ENCODE measurements around the gene CHAD.
"Not testable (repeated sequence)": the region's sequence is repeated elsewhere in the genome, so short reads cannot be mapped to it uniquely, and the experiment has no call there.

CHAD gene

DNA sequence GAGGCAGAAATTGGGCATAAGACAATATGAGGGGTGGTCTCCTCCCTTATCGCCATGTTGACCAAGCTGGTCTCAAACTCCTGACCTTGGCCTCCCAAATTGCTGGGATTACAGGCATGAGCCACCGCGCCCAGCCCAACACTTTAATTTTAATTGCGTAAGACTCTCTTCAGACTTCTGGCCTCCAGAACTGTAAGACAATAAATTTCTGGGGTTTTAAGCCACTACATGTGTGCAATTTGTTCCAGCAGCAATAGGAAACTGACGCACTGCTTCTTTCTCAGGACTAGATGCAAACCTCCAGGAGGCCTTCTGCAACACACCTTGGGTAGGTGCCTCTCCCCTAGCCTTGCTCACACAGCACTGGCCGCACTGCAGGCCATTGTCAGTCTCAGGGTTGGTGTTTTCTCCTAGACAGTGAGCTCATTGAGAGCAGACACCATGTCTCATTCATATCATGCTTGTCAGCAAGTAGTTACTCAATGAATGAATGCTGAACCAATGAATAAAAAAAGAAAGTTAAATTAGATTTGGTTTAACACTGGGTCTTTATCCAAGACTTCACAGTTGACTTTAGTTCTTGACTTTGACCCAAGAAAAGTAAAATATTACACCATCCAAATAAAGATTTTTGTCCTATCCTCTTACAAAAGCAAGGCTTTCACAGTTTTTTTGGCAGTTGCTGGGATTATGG is 48.1 kb downstream of the CHAD start:
- H3F3A ChIP-seq (ENCODE audit: insufficient read depth): peaks cover 6% of the 10 kb centered on the region
- peak overlapping the region; percentile 38 for H3K4me3 ChIP-seq (ENCODE audit: insufficient read depth, low read length, poor library complexity, severe bottlenecking)
- no peaks in the 10 kb centered on the region for H3K27me3 ChIP-seq (ENCODE audit: low read length)
- H3K9me2 ChIP-seq (replicated peaks; ENCODE audit: insufficient read depth, low read length): no peaks in the 10 kb centered on the region
- H2AFZ ChIP-seq (ENCODE audit: low read depth, low read length, severe bottlenecking): peak overlapping the region; percentile 90
- H3K4me2 ChIP-seq (ENCODE audit: low read depth, low read length, poor library complexity, severe bottlenecking): peak overlapping the region; percentile 64
- TF ChIP-seq EZH2phosphoT487 (conservative IDR thresholded peaks at IDR 0.05; ENCODE audit: low read length): no peak
- H4K20me1 ChIP-seq (ENCODE audit: low read depth, low read length): no peaks in the 10 kb centered on the region
- H3K79me2 ChIP-seq (ENCODE audit: insufficient read depth, low read length): no peaks in the 10 kb centered on the region
- H3K36me3 ChIP-seq (ENCODE audit: low read length): no peaks in the 10 kb centered on the region
- H3K9me3 ChIP-seq (ENCODE audit: insufficient read depth, low read length): no peaks in the 10 kb centered on the region
- H3K27ac ChIP-seq (ENCODE audit: low read depth, low read length): peak overlapping the region; percentile 72; the same call in 1 of the 2 replicates
- peak overlapping the region; percentile 44 for H3K9ac ChIP-seq (ENCODE audit: low read length)

DNA sequence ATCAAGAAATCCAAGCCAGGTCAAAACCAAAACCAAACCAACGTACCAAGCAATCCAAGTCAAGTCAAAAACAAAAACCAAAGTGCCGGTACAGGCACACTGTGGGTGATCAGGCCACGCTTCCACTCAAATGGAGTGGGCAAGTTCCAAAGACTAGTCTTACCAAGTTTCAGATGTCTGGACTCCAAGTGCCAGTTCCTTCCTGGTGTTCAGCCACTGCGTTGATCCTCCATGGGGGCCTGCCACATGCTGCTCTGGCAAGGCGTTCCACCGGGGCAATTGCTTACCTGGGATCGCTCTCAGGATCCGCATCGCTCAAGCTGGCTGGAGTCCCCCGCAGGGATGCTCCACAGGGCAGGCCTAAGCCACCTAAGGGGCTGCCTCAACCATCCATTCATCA is 49.1 kb downstream of the CHAD start:
- H3K9ac ChIP-seq (ENCODE audit: low read length); H3K9me3 ChIP-seq (ENCODE audit: insufficient read depth, low read length); H3F3A ChIP-seq (ENCODE audit: insufficient read depth); H3K9me2 ChIP-seq (replicated peaks; ENCODE audit: insufficient read depth, low read length); H3K27ac ChIP-seq (ENCODE audit: low read depth, low read length); H2AFZ ChIP-seq (ENCODE audit: low read depth, low read length, severe bottlenecking); H4K20me1 ChIP-seq (ENCODE audit: low read depth, low read length); H3K79me2 ChIP-seq (ENCODE audit: insufficient read depth, low read length); H3K27me3 ChIP-seq (ENCODE audit: low read length); H3K4me2 ChIP-seq (ENCODE audit: low read depth, low read length, poor library complexity, severe bottlenecking); H3K36me3 ChIP-seq (ENCODE audit: low read length); H3K4me3 ChIP-seq (ENCODE audit: insufficient read depth, low read length, poor library complexity, severe bottlenecking): not testable (repeated sequence)

DNA sequence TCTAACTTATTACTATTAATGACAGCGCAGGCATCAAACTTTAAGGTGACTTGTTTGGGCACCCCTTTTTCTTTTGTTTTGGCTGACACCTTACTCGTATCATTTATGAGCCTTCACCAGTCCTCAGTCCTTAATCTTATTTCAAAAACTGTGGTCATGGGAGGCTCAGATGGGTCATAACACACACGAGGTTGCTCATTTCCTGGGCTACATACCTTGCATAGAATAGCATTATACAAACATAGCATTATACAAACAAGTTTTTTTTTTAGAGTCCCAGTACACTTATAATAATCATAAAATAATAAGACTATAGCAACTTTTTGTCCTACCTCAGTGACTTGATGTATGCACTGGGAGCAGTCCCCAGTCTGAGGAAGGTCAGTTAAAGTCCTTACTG is 53.9 kb downstream of the CHAD start:
- Histone ChIP-seq H3K9me3 (ENCODE audit: insufficient read depth, low read length) (no peaks in the 10 kb centered on the region), H3F3A (ENCODE audit: insufficient read depth) (no peaks in the 10 kb centered on the region), H3K9ac (ENCODE audit: low read length) (no peak overlapping the region), H3K36me3 (ENCODE audit: low read length) (no peaks in the 10 kb centered on the region), H3K4me2 (ENCODE audit: low read depth, low read length, poor library complexity, severe bottlenecking) (no peak overlapping the region), H3K9me2 (replicated peaks; ENCODE audit: insufficient read depth, low read length) (no peaks in the 10 kb centered on the region), H3K4me3 (ENCODE audit: insufficient read depth, low read length, poor library complexity, severe bottlenecking) (no peak overlapping the region), H2AFZ (ENCODE audit: low read depth, low read length, severe bottlenecking) (no peak overlapping the region), H3K27ac (ENCODE audit: low read depth, low read length) (no peak overlapping the region), H3K79me2 (ENCODE audit: insufficient read depth, low read length) (no peaks in the 10 kb centered on the region), H3K27me3 (ENCODE audit: low read length) (no peaks in the 10 kb centered on the region), H4K20me1 (ENCODE audit: low read depth, low read length) (no peaks in the 10 kb centered on the region)
- TF ChIP-seq EZH2phosphoT487 (conservative IDR thresholded peaks at IDR 0.05; ENCODE audit: low read length): no peak
- TF ChIP-seq, protein P1, sequence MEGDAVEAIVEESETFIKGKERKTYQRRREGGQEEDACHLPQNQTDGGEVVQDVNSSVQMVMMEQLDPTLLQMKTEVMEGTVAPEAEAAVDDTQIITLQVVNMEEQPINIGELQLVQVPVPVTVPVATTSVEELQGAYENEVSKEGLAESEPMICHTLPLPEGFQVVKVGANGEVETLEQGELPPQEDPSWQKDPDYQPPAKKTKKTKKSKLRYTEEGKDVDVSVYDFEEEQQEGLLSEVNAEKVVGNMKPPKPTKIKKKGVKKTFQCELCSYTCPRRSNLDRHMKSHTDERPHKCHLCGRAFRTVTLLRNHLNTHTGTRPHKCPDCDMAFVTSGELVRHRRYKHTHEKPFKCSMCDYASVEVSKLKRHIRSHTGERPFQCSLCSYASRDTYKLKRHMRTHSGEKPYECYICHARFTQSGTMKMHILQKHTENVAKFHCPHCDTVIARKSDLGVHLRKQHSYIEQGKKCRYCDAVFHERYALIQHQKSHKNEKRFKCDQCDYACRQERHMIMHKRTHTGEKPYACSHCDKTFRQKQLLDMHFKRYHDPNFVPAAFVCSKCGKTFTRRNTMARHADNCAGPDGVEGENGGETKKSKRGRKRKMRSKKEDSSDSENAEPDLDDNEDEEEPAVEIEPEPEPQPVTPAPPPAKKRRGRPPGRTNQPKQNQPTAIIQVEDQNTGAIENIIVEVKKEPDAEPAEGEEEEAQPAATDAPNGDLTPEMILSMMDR (IDR thresholded peaks at IDR 0.05; ENCODE audit: insufficient read depth, low read length, poor library complexity, severe bottlenecking): no peak

Measured in SU-DHL-6 (cell line).